Muscle of leg (tissue), 11 donors: Measurements from ENCODE around the gene GARIN5B. TPM values are rescaled to one million over a fixed set of nuclear protein-coding genes. Genes with fewer than 3 reads are reported as not detected.

ENCODE experiments used
- DNase-seq: peaks from one replicate; pipeline ENCODE4 v3.0.0; 2013
- H3K27ac ChIP-seq: one replicate; pipeline ENCODE4 v1.5.1; 2013; ENCODE audit warnings: mild to moderate bottlenecking, low read length, control low read depth
- H3K27me3 ChIP-seq: one replicate; pipeline ENCODE4 v1.6.1; 2013; ENCODE audit warnings: low read length; ENCODE audit not compliant: control insufficient read depth, insufficient read depth
- H3K36me3 ChIP-seq: one replicate; pipeline ENCODE4 v1.6.1; 2013; ENCODE audit warnings: low read length; ENCODE audit not compliant: control insufficient read depth, insufficient read depth
- H3K4me1 ChIP-seq: one replicate; pipeline ENCODE4 v1.6.1; 2013; ENCODE audit warnings: low read length; ENCODE audit not compliant: control insufficient read depth, insufficient read depth
- H3K4me3 ChIP-seq: one replicate; pipeline ENCODE4 v1.5.1; 2013; ENCODE audit warnings: low read length, control low read depth
- H3K9me3 ChIP-seq: replicated peaks from 2 replicates; pipeline ENCODE4 v1.6.1; 2013; ENCODE audit warnings: low read depth, low read length; ENCODE audit not compliant: control insufficient read depth
- WGBS: methylation state at CpG from one replicate; pipeline ENCODE4 v1.1.5; 2013; ENCODE audit warnings: missing lambda C conversion rate; ENCODE audit not compliant: insufficient coverage; 5-methylcytosine and 5-hydroxymethylcytosine counted together
- polyA plus RNA-seq, 8 donors: library from polyadenylated mRNA; unstranded; fragments of 120-200 nt; gene quantifications; one replicate each; pipeline versions ENCODE4 v1.2.1 to v1.2.3, GENCODE V29; 2013; ENCODE audit warnings: inconsistent platforms in 1 of 8, low replicate concordance in 1 of 8; ENCODE audit not compliant: insufficient read length in 8 of 8, insufficient read depth in 1 of 8
- total RNA-seq: library from RNA; stranded (reverse); fragments of 120-200 nt; gene quantifications from one replicate; pipeline ENCODE4 v1.2.4, GENCODE V29; 2013

The GARIN5B gene
- total and polyA plus RNA-seq, 9 donors = not detected

- no peak for DNase-seq
- H3K27ac ChIP-seq = no peak overlapping the region
- peaks cover 7% of the 10 kb centered on the region for H3K27me3 ChIP-seq
- H3K4me1 ChIP-seq = peaks cover 5% of the 10 kb centered on the region
- H3K4me3 ChIP-seq = no peak overlapping the region
- 74% methylated on average over 5 of the region's 9 CpGs for WGBS
- H3K36me3 ChIP-seq = no peaks in the 10 kb centered on the region
- H3K9me3 ChIP-seq = no peaks in the 10 kb centered on the region
Observed at GRCh38 chr19:55321466-55322137, 41.5 kb downstream of the GARIN5B start.

- no peaks in the 10 kb centered on the region for H3K9me3 ChIP-seq
- no peak overlapping the region for H3K4me3 ChIP-seq
- peaks cover 5% of the 10 kb centered on the region for H3K4me1 ChIP-seq
- DNase-seq = no peak
- H3K36me3 ChIP-seq = no peaks in the 10 kb centered on the region
- peaks cover 7% of the 10 kb centered on the region for H3K27me3 ChIP-seq
- 94% methylated on average over 6 of the region's 8 CpGs for WGBS
- no peak overlapping the region for H3K27ac ChIP-seq
Observed at GRCh38 chr19:55320844-55321419, 42.1 kb downstream of the GARIN5B start.

GRCh38 chr19:55319785-55320184, 43.3 kb downstream of the GARIN5B start:
- 13% methylated on average over 18 of the region's 21 CpGs for WGBS
- H3K4me3 ChIP-seq = no peak overlapping the region
- H3K4me1 ChIP-seq = peaks cover 5% of the 10 kb centered on the region
- no peaks in the 10 kb centered on the region for H3K36me3 ChIP-seq
- DNase-seq = peak; percentile 52
- H3K27me3 ChIP-seq = peaks cover 7% of the 10 kb centered on the region
- no peak overlapping the region for H3K27ac ChIP-seq
- no peaks in the 10 kb centered on the region for H3K9me3 ChIP-seq

- Histone ChIP-seq H3K36me3 (no peaks in the 10 kb centered on the region), H3K27ac (no peak overlapping the region), H3K4me1 (peaks cover 5% of the 10 kb centered on the region), H3K27me3 (peaks cover 7% of the 10 kb centered on the region), H3K9me3 (no peaks in the 10 kb centered on the region), H3K4me3 (no peak overlapping the region)
- 71% methylated on average over 5 of the region's 8 CpGs for whole genome bisulfite sequencing
- no peak for DNase-seq
Observed at GRCh38 chr19:55316646-55317045, 46.4 kb downstream of the GARIN5B start.

- no peak for DNase-seq
- 86% methylated on average over 12 of the region's 13 CpGs for whole genome bisulfite sequencing
- Histone ChIP-seq H3K9me3 (no peaks in the 10 kb centered on the region), H3K27me3 (peaks cover 7% of the 10 kb centered on the region), H3K4me3 (no peak overlapping the region), H3K4me1 (peaks cover 5% of the 10 kb centered on the region), H3K27ac (no peak overlapping the region), H3K36me3 (no peaks in the 10 kb centered on the region)
Observed at GRCh38 chr19:55315956-55316525, 47.0 kb downstream of the GARIN5B start.

GRCh38 chr19:55314396-55314795, 48.7 kb downstream of the GARIN5B start:
- DNase-seq = no peak
- H3K4me1 ChIP-seq = no peaks in the 10 kb centered on the region
- no peak overlapping the region for H3K27ac ChIP-seq
- no peaks in the 10 kb centered on the region for H3K9me3 ChIP-seq
- H3K36me3 ChIP-seq = peaks cover 3% of the 10 kb centered on the region
- H3K27me3 ChIP-seq = no peaks in the 10 kb centered on the region
- H3K4me3 ChIP-seq = no peak overlapping the region
- 63% methylated on average over 7 of the region's 8 CpGs for WGBS

GRCh38 chr19:55312621-55313512, 50.2 kb downstream of the GARIN5B start:
- Histone ChIP-seq H3K9me3 (no peaks in the 10 kb centered on the region), H3K4me3 (no peak overlapping the region), H3K4me1 (no peaks in the 10 kb centered on the region), H3K27me3 (no peaks in the 10 kb centered on the region), H3K36me3 (peaks cover 7% of the 10 kb centered on the region), H3K27ac (no peak overlapping the region)
- WGBS = 80% methylated on average over 47 of the region's 47 CpGs
- DNase-seq = no peak

- no peaks in the 10 kb centered on the region for H3K4me1 ChIP-seq
- H3K27me3 ChIP-seq = no peaks in the 10 kb centered on the region
- 85% methylated on average over 10 of the region's 18 CpGs for WGBS
- H3K9me3 ChIP-seq = no peaks in the 10 kb centered on the region
- H3K4me3 ChIP-seq = no peak overlapping the region
- DNase-seq = no peak
- H3K27ac ChIP-seq = no peak overlapping the region
- H3K36me3 ChIP-seq = peaks cover 9% of the 10 kb centered on the region
Observed at GRCh38 chr19:55311797-55312196, 51.3 kb downstream of the GARIN5B start.

GRCh38 chr19:55311397-55311796, 51.7 kb downstream of the GARIN5B start:
- 83% methylated on average over 8 of the region's 9 CpGs for WGBS
- Histone ChIP-seq H3K9me3 (no peaks in the 10 kb centered on the region), H3K36me3 (peaks cover 13% of the 10 kb centered on the region), H3K4me3 (no peak overlapping the region), H3K27ac (no peak overlapping the region), H3K4me1 (no peaks in the 10 kb centered on the region), H3K27me3 (no peaks in the 10 kb centered on the region)
- DNase-seq = no peak

- WGBS = 57% methylated on average over 5 of the region's 7 CpGs
- H3K36me3 ChIP-seq = peaks cover 19% of the 10 kb centered on the region
- no peak overlapping the region for H3K4me3 ChIP-seq
- DNase-seq = no peak
- H3K27ac ChIP-seq = no peak overlapping the region
- no peaks in the 10 kb centered on the region for H3K27me3 ChIP-seq
- no peaks in the 10 kb centered on the region for H3K9me3 ChIP-seq
- no peaks in the 10 kb centered on the region for H3K4me1 ChIP-seq
Observed at GRCh38 chr19:55310498-55310897, 52.6 kb downstream of the GARIN5B start.
